Ecto neural progenitor cell (in vitro differentiated cells): Measurements from ENCODE around the gene TBC1D16.

Experiments used
- DNase-seq: peaks from one replicate; pipeline ENCODE4 v3.0.0-alpha.2; 2018; ENCODE audit warnings: low spot score

TBC1D16 gene

DNA sequence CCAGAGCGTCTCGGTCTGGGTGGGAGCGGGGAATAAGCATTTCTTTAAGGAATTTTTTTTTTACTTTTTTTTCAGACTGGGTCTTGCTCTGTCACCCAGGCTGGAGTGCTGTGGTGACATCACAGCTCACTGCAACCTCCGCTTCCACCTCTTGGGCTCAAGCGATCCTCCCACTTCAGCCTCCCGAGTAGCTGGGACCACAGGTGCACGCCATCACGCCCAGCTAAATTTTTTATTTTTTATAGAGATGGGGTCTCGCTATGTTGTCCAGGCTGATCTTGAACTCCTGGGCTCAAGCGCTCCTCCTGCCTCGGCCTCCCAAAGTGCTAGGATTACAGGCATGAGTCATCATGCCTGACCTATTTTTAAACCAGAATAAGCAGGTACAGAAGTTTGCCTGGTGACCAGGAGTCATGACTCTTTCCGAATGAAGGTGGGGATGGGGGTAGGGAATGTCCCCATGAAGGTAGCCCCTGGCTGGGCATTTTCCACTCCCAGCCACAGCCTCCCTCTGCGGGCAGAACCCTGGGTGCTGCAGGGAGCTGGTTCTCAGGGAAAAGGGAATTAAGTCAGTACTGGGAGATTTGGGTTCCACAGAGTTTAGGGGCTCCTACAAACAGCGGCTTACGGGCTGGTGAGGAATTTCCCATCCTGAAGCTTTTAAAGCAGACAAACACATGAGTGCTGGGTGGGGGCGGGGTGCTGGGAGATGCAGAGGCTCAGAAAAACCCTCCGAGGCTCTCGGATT, 48.3 kb downstream of the TBC1D16 start:
- DNase-seq = no peak

GRCh38 chr17:79986411-79987186, 49.1 kb downstream of the TBC1D16 start:
- no peak for DNase-seq

DNA sequence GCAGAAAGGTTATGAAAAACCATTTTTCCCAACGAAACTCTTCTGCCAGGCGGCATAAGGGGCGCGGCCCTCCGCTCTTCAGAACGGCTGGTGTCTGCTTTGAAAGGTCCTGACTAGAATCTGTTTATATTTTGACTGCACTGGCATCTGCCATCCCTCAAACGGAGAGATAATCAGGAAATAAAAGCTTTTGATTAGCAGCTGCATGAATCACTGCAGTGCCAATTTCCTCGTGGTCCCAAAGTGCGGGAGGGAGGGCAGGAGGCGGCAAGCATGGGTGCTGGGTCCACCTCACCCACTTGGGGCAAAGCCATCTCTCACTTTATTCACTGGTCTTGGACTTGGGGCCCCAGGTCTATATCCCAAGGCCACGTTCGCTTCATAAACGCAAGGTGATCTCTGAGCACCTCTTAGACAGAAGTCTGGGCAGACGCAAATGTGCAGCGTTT, 49.7 kb downstream of the TBC1D16 start:
- no peak for DNase-seq

DNA sequence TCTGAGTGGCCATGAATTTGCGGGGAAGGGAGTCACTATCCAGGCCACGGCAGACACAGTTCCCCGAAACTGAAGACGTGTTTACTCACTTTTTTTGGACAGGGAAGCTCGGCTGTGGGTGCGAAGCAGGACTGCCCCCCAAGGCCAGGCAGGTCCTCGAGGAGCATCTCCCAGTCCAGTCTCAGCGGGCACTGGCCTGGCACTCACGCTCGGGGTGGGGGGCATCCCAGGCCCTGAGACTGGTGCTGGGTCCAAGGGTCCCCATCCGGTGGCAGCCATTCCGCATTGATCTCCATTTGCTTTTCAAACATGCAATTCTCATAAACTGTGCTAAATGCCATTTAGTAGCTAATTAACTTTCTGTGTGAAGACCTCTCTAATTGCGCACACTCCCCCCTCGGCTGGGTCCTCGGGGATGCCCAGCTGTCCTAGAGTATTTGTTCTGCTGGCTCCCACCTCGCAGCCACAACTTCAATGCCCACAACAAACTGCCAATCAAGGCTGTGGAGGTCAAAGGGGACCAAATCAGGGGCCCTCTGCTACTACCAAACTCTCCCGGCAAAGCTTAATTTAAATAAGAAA, 50.2 kb downstream of the TBC1D16 start:
- no peak for DNase-seq

DNA sequence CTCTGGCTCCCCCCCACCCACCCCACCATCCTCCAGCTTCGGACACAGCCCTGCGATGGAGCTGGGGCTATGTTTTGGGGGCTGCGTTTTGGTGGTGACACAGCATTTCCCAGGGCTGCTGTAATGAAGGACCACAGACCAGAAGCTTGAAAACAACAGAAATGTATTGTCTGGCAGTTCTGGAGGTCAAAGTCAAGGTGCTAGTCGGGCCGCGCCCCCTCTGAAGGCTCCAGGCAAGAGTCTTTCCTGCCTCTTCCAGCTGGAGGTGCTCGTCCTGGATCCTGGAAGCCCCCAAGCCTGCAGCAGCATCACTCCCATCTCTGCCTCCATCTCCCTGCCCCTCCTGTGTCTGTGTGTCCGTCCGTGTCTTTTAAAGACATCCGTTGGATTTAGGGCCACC, 50.8 kb downstream of the TBC1D16 start:
- DNase-seq = no peak

DNA sequence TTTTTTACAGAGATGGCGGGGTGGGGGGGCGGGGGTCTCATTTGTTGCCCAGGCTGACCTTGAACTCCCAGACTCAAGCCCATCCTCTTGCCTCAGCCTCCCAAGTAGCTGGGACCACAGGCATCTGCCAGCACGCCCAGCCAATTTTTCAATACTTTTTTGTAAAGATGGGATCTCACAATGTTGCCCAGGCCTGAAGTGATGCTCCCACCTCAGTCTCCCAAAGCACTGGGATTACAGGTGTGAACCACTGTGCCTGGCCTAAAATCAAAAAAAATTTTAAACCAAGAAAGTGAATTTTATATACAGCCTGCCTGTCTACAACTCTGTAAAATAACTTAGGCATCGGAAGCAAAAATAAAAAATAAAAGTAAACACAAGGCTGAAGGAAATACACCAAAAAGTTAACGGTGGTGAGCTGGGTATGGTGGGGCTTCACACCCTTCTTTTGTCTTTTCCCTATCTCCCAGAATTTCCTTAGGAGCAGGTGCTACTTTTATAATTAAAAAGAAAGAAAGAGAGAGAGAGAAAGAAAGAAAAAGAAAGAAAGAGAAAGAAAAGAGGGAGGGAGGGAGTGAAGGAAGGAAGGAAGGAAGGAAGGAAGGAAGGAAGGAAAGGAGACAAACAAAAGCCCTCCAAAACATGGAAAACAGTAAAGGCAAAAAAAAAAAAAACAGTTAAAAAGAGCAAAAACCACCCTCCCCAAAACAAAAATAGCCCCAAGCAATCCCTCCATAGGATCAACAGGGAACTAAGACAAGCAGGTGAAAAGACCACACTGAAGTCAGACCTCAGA, 51.4 kb downstream of the TBC1D16 start:
- DNase-seq = no peak

GRCh38 chr17:79983456-79983855, 52.2 kb downstream of the TBC1D16 start:
- peak; percentile 42 for DNase-seq

DNA sequence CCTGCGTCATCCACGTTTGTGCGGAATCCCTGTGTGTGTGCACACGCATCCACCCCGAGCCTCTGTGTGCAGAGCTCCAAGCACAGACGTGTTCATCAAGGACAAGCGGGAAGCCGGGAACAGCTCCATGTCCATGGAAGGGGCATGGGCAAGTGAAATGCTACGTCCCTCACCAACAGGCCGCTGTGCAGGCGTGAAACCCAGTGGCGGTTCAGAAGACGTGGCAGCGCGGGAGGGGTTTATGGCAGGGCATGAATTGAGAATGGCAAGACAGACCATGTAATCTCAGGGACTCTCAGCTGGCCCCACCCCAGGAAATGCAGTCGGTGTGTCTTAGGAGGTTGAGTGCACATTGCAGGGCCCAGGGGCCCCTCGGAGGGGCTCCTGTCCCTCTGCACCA, 52.7 kb downstream of the TBC1D16 start:
- DNase-seq = peak; percentile 43

- DNase-seq = peak; percentile 50
Measured at GRCh38 chr17:79981661-79982101, 54.0 kb downstream of the TBC1D16 start.

DNA sequence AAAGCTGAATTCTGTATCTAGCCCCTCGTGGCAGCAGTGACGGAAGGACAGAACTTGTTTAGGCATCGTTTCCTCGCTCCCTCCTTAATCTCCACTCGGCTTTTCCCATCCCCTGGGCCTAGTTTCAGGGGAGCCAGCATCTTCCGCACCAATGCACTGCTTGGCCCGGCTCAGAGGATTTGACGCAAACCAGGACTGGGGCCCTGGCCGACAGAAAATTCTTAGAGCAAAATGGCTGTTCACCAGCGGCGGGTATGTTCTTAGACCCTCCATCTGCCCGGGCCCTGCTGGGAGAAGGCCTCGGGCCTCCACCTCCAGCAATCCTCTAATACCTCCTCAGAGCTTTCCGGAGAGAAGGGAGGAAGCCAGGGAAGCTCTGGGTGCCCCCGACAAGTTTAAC, 54.6 kb downstream of the TBC1D16 start:
- DNase-seq = peak; percentile 53

GRCh38 chr17:79980246-79981043, 55.2 kb downstream of the TBC1D16 start:
- DNase-seq = peak; percentile 48

DNA sequence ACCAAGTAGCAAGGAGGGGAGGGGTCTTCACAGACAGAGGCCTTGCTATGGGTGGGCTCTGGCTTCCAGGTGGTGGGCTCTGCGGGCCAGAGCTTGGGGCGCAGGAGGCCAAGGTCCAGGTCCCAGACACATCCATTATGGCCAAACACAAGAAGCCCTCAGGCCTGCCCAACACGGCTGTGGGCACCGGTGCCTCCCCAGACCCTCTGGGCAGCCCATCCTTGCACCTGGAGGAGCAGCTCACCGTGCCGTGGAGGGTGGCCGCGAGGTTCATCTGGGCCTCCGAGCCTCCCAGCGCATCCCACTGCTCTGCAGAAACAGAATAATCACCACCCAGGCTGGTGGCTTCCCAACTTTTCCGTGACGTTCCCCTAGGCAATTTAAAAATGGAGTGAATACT, 55.9 kb downstream of the TBC1D16 start:
- DNase-seq = peak; percentile 46

- DNase-seq = peak; percentile 45
Measured at GRCh38 chr17:79979221-79979741, 56.4 kb downstream of the TBC1D16 start.

GRCh38 chr17:79978548-79978855, 57.2 kb downstream of the TBC1D16 start:
- peak; percentile 26 for DNase-seq

GRCh38 chr17:79977708-79978547, 57.7 kb downstream of the TBC1D16 start:
- DNase-seq = peak; percentile 45

DNA sequence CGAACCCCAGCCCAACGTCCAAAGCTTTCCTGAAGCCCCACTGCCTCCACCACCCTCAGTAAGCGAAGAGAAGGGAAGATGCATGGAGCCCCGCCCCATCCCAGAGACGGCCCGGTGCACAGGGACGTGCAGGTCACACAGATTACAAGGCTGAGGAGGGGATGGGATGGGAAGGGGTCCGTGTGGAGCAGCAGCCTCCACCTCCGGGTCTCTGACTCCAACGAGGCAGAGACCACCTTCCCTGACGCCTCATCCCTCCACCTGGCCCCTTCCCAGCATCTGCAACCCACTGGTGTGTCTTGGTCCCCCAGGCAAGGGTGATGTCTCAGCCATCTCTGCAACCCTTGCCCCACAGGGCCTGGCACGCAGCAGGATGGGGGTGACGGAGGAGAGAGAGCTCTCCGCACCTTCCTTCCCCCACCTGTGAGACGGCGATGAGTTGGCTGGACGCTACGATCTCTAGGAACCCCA, 58.5 kb downstream of the TBC1D16 start:
- peak; percentile 46 for DNase-seq

GRCh38 chr17:79976451-79976850, 59.2 kb downstream of the TBC1D16 start:
- DNase-seq = peak; percentile 40

- peak; percentile 46 for DNase-seq
Measured at GRCh38 chr17:79975498-79976134, 60.1 kb downstream of the TBC1D16 start.
